Measurements from ENCODE around the gene ESYT1.

ESYT1 gene

GRCh38 chr12:56097738-56098137 is 30.3 kb upstream of the ESYT1 start:
- no peaks in the 10 kb centered on the region for H3K36me3 ChIP-seq (ENCODE audit: control insufficient read depth, insufficient read depth, low read length)
- H3K79me2 ChIP-seq, result no peaks in the 10 kb centered on the region
- H3K27ac ChIP-seq, result no peak overlapping the region
- no peaks in the 10 kb centered on the region for H3K4me1 ChIP-seq
- H3K9ac ChIP-seq, result no peak overlapping the region
- H3K4me2 ChIP-seq (ENCODE audit: low read length), result no peak overlapping the region
- no peak overlapping the region for H2AFZ ChIP-seq
- H3K27me3 ChIP-seq (ENCODE audit: control insufficient read depth, insufficient read depth, low read length), result no peaks in the 10 kb centered on the region
- no peaks in the 10 kb centered on the region for H3K9me3 ChIP-seq (ENCODE audit: control insufficient read depth, low read length)
- TF ChIP-seq CTCF (IDR thresholded peaks at IDR 0.05), result no peak
- no peak overlapping the region for H3K4me3 ChIP-seq (ENCODE audit: low read depth, low read length)

GRCh38 chr12:56098592-56098991 is 29.5 kb upstream of the ESYT1 start:
- no peak overlapping the region for H2AFZ ChIP-seq
- no peak overlapping the region for H3K27ac ChIP-seq
- TF ChIP-seq CTCF (IDR thresholded peaks at IDR 0.05), result no peak
- no peaks in the 10 kb centered on the region for H3K9me3 ChIP-seq (ENCODE audit: control insufficient read depth, low read length)
- H3K36me3 ChIP-seq (ENCODE audit: control insufficient read depth, insufficient read depth, low read length), result no peaks in the 10 kb centered on the region
- no peak overlapping the region for H3K4me2 ChIP-seq (ENCODE audit: low read length)
- H3K4me3 ChIP-seq (ENCODE audit: low read depth, low read length), result no peak overlapping the region
- H3K9ac ChIP-seq, result no peak overlapping the region
- H3K27me3 ChIP-seq (ENCODE audit: control insufficient read depth, insufficient read depth, low read length), result no peaks in the 10 kb centered on the region
- H3K79me2 ChIP-seq, result no peaks in the 10 kb centered on the region
- H3K4me1 ChIP-seq, result no peaks in the 10 kb centered on the region

- Histone ChIP-seq H3K4me2 (ENCODE audit: low read length) (no peak overlapping the region), H3K27me3 (ENCODE audit: control insufficient read depth, insufficient read depth, low read length) (no peaks in the 10 kb centered on the region), H3K4me1 (no peaks in the 10 kb centered on the region), H3K27ac (no peak overlapping the region), H3K9ac (no peak overlapping the region), H3K36me3 (ENCODE audit: control insufficient read depth, insufficient read depth, low read length) (no peaks in the 10 kb centered on the region), H2AFZ (no peak overlapping the region), H3K4me3 (ENCODE audit: low read depth, low read length) (no peak overlapping the region), H3K9me3 (ENCODE audit: control insufficient read depth, low read length) (no peaks in the 10 kb centered on the region), H3K79me2 (peaks cover 4% of the 10 kb centered on the region)
- TF ChIP-seq CTCF (IDR thresholded peaks at IDR 0.05), result no peak
Measured at GRCh38 chr12:56099787-56100186, 28.3 kb upstream of the ESYT1 start.

GRCh38 chr12:56101045-56101444 is 27.0 kb upstream of the ESYT1 start:
- Histone ChIP-seq H3K9ac (no peak overlapping the region), H3K79me2 (peaks cover 16% of the 10 kb centered on the region), H3K27me3 (ENCODE audit: control insufficient read depth, insufficient read depth, low read length) (no peaks in the 10 kb centered on the region), H3K9me3 (ENCODE audit: control insufficient read depth, low read length) (no peaks in the 10 kb centered on the region), H2AFZ (no peak overlapping the region), H3K4me3 (ENCODE audit: low read depth, low read length) (no peak overlapping the region), H3K27ac (no peak overlapping the region), H3K4me2 (ENCODE audit: low read length) (no peak overlapping the region), H3K4me1 (peaks cover 11% of the 10 kb centered on the region), H3K36me3 (ENCODE audit: control insufficient read depth, insufficient read depth, low read length) (no peaks in the 10 kb centered on the region)
- no peak for TF ChIP-seq CTCF (IDR thresholded peaks at IDR 0.05)

GRCh38 chr12:56102683-56103065 is 25.4 kb upstream of the ESYT1 start:
- H3K27ac ChIP-seq, result no peak overlapping the region
- no peak overlapping the region for H2AFZ ChIP-seq
- TF ChIP-seq CTCF (IDR thresholded peaks at IDR 0.05), result no peak
- H3K36me3 ChIP-seq (ENCODE audit: control insufficient read depth, insufficient read depth, low read length), result no peaks in the 10 kb centered on the region
- peaks cover 13% of the 10 kb centered on the region for H3K4me1 ChIP-seq
- peaks cover 17% of the 10 kb centered on the region for H3K79me2 ChIP-seq
- no peak overlapping the region for H3K9ac ChIP-seq
- H3K4me2 ChIP-seq (ENCODE audit: low read length), result no peak overlapping the region
- no peaks in the 10 kb centered on the region for H3K9me3 ChIP-seq (ENCODE audit: control insufficient read depth, low read length)
- H3K4me3 ChIP-seq (ENCODE audit: low read depth, low read length), result no peak overlapping the region
- H3K27me3 ChIP-seq (ENCODE audit: control insufficient read depth, insufficient read depth, low read length), result no peaks in the 10 kb centered on the region
